Measurements from ENCODE around the gene MEGF6.

- TF ChIP-seq CTCF (optimal IDR thresholded peaks at IDR 0.05 in 1 of 3, IDR thresholded peaks at IDR 0.05 in 1 of 3, conservative IDR thresholded peaks at IDR 0.05 in 1 of 3; ENCODE audit: extremely low read depth in 1 of 3, insufficient read depth in 2 of 3, low read length in 3 of 3) (no peak), EZH2 (IDR thresholded peaks at IDR 0.05; ENCODE audit: low read length) (no peak)
Measured at GRCh38 chr1:3597599-3597964, 13.7 kb downstream of the MEGF6 start.
